Measurements from ENCODE around the gene LDLRAD2. TPM values are rescaled to one million over a fixed set of nuclear protein-coding genes. Genes with fewer than 3 reads are reported as not detected.
A peak's percentile ranks its signal among the peaks of the same experiment; 100 is the strongest.

The LDLRAD2 gene
- total RNA-seq, 1 donor from 2014 or later = 2.2 TPM

- DNase-seq (ENCODE audit: low spot score) = no peak
Measured at GRCh38 chr1:21860971-21861370, 48.9 kb downstream of the LDLRAD2 start.

- no peak for DNase-seq (ENCODE audit: low spot score)
Measured at GRCh38 chr1:21861602-21862429, 49.8 kb downstream of the LDLRAD2 start.

GRCh38 chr1:21863981-21864380 is 51.9 kb downstream of the LDLRAD2 start:
- no peak for DNase-seq (ENCODE audit: low spot score)

GRCh38 chr1:21864730-21865129 is 52.7 kb downstream of the LDLRAD2 start:
- no peak for DNase-seq (ENCODE audit: low spot score)

GRCh38 chr1:21865609-21865942 is 53.5 kb downstream of the LDLRAD2 start:
- DNase-seq (ENCODE audit: low spot score) = no peak

GRCh38 chr1:21865943-21866706 is 54.1 kb downstream of the LDLRAD2 start:
- DNase-seq (ENCODE audit: low spot score) = no peak

- DNase-seq (ENCODE audit: low spot score) = no peak
Measured at GRCh38 chr1:21866707-21867043, 54.6 kb downstream of the LDLRAD2 start.

- DNase-seq (ENCODE audit: low spot score) = no peak
Measured at GRCh38 chr1:21867451-21867996, 55.5 kb downstream of the LDLRAD2 start.

GRCh38 chr1:21868482-21868881 is 56.4 kb downstream of the LDLRAD2 start:
- DNase-seq (ENCODE audit: low spot score) = no peak

- DNase-seq (ENCODE audit: low spot score) = no peak
Measured at GRCh38 chr1:21868941-21869454, 56.9 kb downstream of the LDLRAD2 start.

GRCh38 chr1:21869620-21870121 is 57.6 kb downstream of the LDLRAD2 start:
- peak; percentile 70 for DNase-seq (ENCODE audit: low spot score)

GRCh38 chr1:21870611-21871010 is 58.5 kb downstream of the LDLRAD2 start:
- no peak for DNase-seq (ENCODE audit: low spot score)

- no peak for DNase-seq (ENCODE audit: low spot score)
Measured at GRCh38 chr1:21871943-21872342, 59.9 kb downstream of the LDLRAD2 start.

GRCh38 chr1:21872445-21873079 is 60.5 kb downstream of the LDLRAD2 start:
- no peak for DNase-seq (ENCODE audit: low spot score)

GRCh38 chr1:21873174-21873573 is 61.1 kb downstream of the LDLRAD2 start:
- no peak for DNase-seq (ENCODE audit: low spot score)

- DNase-seq (ENCODE audit: low spot score) = no peak
Measured at GRCh38 chr1:21873761-21874160, 61.7 kb downstream of the LDLRAD2 start.

GRCh38 chr1:21874328-21874727 is 62.3 kb downstream of the LDLRAD2 start:
- DNase-seq (ENCODE audit: low spot score) = no peak

Other genes with a start within 250 kb of the LDLRAD2 start
- gene RAP1GAP, start 142.9 kb upstream of the LDLRAD2 start, total RNA-seq (ENCODE audit: insufficient read depth, low replicate concordance) = 2.2 TPM
- gene USP48, start 29.1 kb upstream of the LDLRAD2 start, total RNA-seq (ENCODE audit: insufficient read depth, low replicate concordance) = 74.6 TPM
- gene HSPG2, start 125.0 kb downstream of the LDLRAD2 start, total RNA-seq (ENCODE audit: insufficient read depth, low replicate concordance) = 604 TPM
- gene CELA3B, start 164.8 kb downstream of the LDLRAD2 start, total RNA-seq (ENCODE audit: insufficient read depth, low replicate concordance) = not detected
- gene CELA3A, start 189.4 kb downstream of the LDLRAD2 start, total RNA-seq (ENCODE audit: insufficient read depth, low replicate concordance) = not detected
- 412 TPM for gene CDC42, start 240.4 kb downstream of the LDLRAD2 start, total RNA-seq (ENCODE audit: insufficient read depth, low replicate concordance)

Measured in umbilical cord (tissue), 2 donors.